Adipose tissue (tissue), 3 donors: Measurements from ENCODE around the gene TRIM38. TPM values are rescaled to one million over a fixed set of nuclear protein-coding genes. Genes with fewer than 3 reads are reported as not detected.

ENCODE experiments used
- H3K27ac ChIP-seq: one replicate; pipeline ENCODE4 v1.5.1; 2013; ENCODE audit warnings: low read depth, low read length
- WGBS, 3 donors: extraction: QIAGEN DNeasy Blood & Tissue Kit; methylation state at CpG; one replicate each; pipeline ENCODE4 v1.1.7; 2013; 5-methylcytosine and 5-hydroxymethylcytosine counted together
- polyA plus RNA-seq, 3 donors: library from polyadenylated mRNA; stranded (reverse); fragments of 200-250 nt; gene quantifications; one replicate each; pipeline ENCODE4 v1.2.3, GENCODE V29; 2013
- donor health status: healthy with polysubstance abuse.
- donor health status: Bipolar disorder and iron deficiency.
- donor health status: healthy.

The TRIM38 gene
- polyA plus RNA-seq, 3 donors: 1.5 to 9.6 (median 3.2) TPM

- H3K27ac ChIP-seq: no peak overlapping the region
- WGBS, 3 donors: 66 to 76% (median 74%) methylated on average over 9 of the region's 9 CpGs
Measured at GRCh38 chr6:26019261-26019830, 56.7 kb downstream of the TRIM38 start.

GRCh38 chr6:26019967-26020328 is 57.3 kb downstream of the TRIM38 start:
- no peak overlapping the region for H3K27ac ChIP-seq
- 25 to 31% (median 30%) methylated on average over 5 of the region's 5 CpGs for WGBS, 3 donors

GRCh38 chr6:26020329-26021000 is 57.9 kb downstream of the TRIM38 start:
- H3K27ac ChIP-seq: peak overlapping the region; percentile 80
- WGBS, 3 donors: 0 to 1% (median 1%) methylated on average over 45 of the region's 45 CpGs

- 0 to 1% (median 1%) methylated on average over 23 of the region's 23 CpGs for WGBS, 3 donors
- peak overlapping the region; percentile 80 for H3K27ac ChIP-seq
Measured at GRCh38 chr6:26021001-26021349, 58.4 kb downstream of the TRIM38 start.

GRCh38 chr6:26021350-26022131 is 58.9 kb downstream of the TRIM38 start:
- 0% methylated on average over 39 of the region's 39 CpGs for WGBS, 3 donors
- peak overlapping the region; percentile 80 for H3K27ac ChIP-seq

- 0% methylated on average over 5 of the region's 5 CpGs for WGBS, 3 donors
- no peak overlapping the region for H3K27ac ChIP-seq
Measured at GRCh38 chr6:26022132-26022472, 59.5 kb downstream of the TRIM38 start.

- WGBS, 3 donors: 44 to 49% (median 46%) methylated on average over 1 of the region's 1 CpG
- H3K27ac ChIP-seq: no peak overlapping the region
Measured at GRCh38 chr6:26022737-26023136, 60.1 kb downstream of the TRIM38 start.

GRCh38 chr6:26024651-26025046 is 62.0 kb downstream of the TRIM38 start:
- H3K27ac ChIP-seq: no peak overlapping the region
- WGBS, 3 donors: 90 to 98% (median 96%) methylated on average over 3 of the region's 3 CpGs

GRCh38 chr6:26025047-26025893 is 62.7 kb downstream of the TRIM38 start:
- WGBS, 3 donors: 82 to 88% (median 85%) methylated on average over 17 of the region's 17 CpGs
- no peak overlapping the region for H3K27ac ChIP-seq

GRCh38 chr6:26025894-26026832 is 63.6 kb downstream of the TRIM38 start:
- WGBS, 3 donors: 1% methylated on average over 23 of the region's 23 CpGs
- peak overlapping the region; percentile 76 for H3K27ac ChIP-seq

GRCh38 chr6:26026833-26027490 is 64.4 kb downstream of the TRIM38 start:
- peak overlapping the region; percentile 76 for H3K27ac ChIP-seq
- 0% methylated on average over 44 of the region's 44 CpGs for WGBS, 3 donors

- WGBS, 3 donors: 53 to 60% (median 55%) methylated on average over 9 of the region's 9 CpGs
- no peak overlapping the region for H3K27ac ChIP-seq
Measured at GRCh38 chr6:26027491-26028211, 65.0 kb downstream of the TRIM38 start.

GRCh38 chr6:26028212-26028745 is 65.7 kb downstream of the TRIM38 start:
- 83 to 91% (median 90%) methylated on average over 6 of the region's 6 CpGs for WGBS, 3 donors
- H3K27ac ChIP-seq: no peak overlapping the region

- WGBS, 3 donors: 74 to 85% (median 84%) methylated on average over 10 of the region's 10 CpGs
- no peak overlapping the region for H3K27ac ChIP-seq
Measured at GRCh38 chr6:26028746-26029569, 66.4 kb downstream of the TRIM38 start.

- H3K27ac ChIP-seq: no peak overlapping the region
Measured at GRCh38 chr6:26029570-26029856, 66.9 kb downstream of the TRIM38 start.
